PC-9 (cell line): ENCODE results near the gene DLK1.

Experiments used
- CTCF ChIP-seq: fragments of 200-600 bp; sonication (generic); conservative IDR thresholded peaks from 2 replicates; pipeline ENCODE4 v1.6.1; 2017; ENCODE audit warnings: mixed run types, antibody characterized with exemption, mild to moderate bottlenecking, moderate library complexity
- EZH2 ChIP-seq: fragments of 200-600 bp; sonication (generic); IDR thresholded peaks from 2 replicates; pipeline ENCODE4 v1.8.0; 2017; ENCODE audit warnings: antibody characterized with exemption, low read depth

DNA sequence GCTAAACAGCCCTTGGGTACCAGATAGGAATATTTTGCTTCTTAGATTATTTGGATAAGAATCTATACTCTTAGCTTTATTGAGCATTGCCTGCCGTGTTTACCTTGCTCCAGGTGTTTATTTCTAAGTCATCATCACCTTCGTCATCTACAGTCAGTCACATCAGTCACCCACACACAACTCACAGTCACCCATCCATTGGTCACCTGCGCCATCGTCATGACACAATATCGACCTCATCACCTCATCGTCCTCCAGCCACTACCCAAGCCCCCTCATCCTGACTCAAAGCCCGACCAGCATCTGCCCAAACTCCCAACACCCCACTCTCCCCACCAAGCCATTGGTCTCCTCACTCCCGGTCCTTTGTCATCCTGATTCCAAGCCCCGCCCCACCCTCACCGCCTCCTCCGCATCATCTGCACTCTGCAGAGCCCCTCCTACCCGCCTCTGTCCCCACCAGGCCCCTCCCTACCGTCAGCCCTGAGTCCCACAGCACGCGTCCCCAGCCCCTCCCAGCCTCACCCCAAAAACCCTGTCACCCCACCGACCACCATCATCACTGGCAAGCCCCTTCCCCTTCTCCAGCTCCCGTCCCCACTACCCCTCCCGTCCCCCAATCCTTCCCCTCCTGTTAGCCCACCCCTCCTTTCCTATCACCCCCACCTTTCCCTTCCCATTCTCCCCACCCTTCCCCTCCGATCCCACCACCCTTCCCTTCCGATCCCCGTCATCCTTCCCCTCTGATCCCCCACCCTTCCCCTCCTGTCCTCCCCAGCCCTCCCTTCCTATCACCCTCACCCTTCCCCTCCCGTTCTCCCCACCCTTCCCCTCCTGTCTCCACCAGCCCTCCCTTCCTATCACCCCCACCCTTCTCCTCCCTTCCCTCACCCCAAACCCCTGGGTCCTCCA is 9.8 kb downstream of the DLK1 start:
- TF ChIP-seq CTCF (no peak), EZH2 (no peak)
